T-helper 2 cell treated with Interferon-gamma antibody and Interleukin-4, amounts not matched to agents 100 ng/mL and 5 ng/mL, for 36 hours (primary cell): ENCODE data around the gene CNN3. TPM values are rescaled to one million over a fixed set of nuclear protein-coding genes. Genes with fewer than 3 reads are reported as not detected.
"Not testable (repeated sequence)": the region's sequence is repeated elsewhere in the genome, so short reads cannot be mapped to it uniquely, and the experiment has no call there.

Experiments used
- intact Hi-C: fragments of 100-400 bp; cut with micrococcal nuclease; formaldehyde crosslinking; loops from one replicate; pipeline ENCODE4 v1.15.1; 2023
- total RNA-seq: library from RNA; stranded (reverse); gene quantifications from 2 replicates; pipeline ENCODE4 v1.2.3, GENCODE V29; 2022

Gene CNN3
- total RNA-seq, 1 donor from 2014 or later = 2.3 TPM

DNA sequence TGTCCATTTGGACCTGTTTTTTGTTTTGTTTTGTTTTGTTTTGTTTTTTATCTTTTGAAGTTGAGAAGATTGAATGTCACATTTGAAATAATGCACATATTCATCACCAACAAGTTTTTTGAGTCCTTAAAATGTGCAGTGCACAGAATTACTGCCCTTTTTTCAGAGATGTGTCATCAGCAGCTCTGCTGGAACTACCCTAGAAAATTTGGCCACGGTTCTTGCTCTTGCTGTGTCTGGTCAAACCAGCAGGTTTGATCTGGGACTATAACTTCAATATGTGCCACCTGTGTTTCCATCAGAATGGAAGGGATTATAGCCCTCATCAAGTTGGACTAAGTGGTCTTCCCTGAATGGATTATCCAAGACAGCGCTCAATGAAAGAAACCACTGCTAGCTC lies 24.1 kb upstream of the CNN3 start:
- intact Hi-C loops = no loop called here

DNA sequence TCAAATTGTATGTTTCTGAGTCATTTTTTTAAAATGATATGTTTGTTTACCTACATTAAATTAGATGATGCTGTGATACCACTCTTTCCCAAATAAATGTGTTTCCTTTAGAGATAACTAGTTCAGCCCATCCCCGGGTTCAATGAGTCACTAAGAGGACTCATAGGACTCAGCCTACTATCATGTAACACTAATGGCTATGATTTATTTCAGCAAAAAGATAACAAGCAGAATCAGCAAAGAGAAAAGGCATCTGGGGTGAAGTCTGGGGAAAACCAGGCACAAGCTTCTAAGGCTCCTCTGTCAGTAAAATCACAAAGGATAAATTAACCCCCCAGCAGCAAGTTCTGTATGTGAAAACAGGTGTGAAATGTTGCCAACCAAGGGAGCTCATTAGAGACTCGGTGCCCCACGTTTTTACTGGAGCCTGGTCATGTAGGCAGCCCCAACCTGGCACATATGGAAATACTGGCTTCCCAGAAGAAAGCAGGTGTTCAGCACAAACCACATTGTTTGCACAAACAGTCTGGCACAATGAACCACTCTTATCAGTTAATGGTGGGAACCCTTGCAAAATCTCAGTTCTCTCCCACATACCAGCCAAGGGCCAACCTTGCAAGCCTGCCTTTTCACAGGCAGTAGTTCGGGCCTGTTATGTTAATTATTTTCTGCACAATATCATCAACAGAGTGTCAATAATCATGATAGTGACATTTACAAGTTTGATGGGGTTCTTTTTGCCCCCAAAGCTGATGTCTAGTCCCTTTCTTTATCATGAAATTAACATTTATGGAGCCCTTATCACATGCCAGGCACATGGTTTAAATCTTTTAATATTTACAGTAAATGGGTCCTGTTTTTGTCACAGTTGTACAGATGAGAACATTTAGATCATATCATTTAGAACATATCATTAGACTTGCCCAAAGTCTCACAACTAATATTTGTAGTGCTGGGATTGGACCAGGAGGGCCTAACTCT lies 23.1 kb upstream of the CNN3 start:
- intact Hi-C loops = no loop called here

GRCh38 chr1:94947437-94947836 lies 20.5 kb upstream of the CNN3 start:
- intact Hi-C loops = no loop called here

GRCh38 chr1:94946886-94947285 lies 20.0 kb upstream of the CNN3 start:
- intact Hi-C loops = no loop called here

GRCh38 chr1:94942171-94943128 lies 15.5 kb upstream of the CNN3 start:
- intact Hi-C loops = no loop called here

- intact Hi-C loops = not testable (repeated sequence)
Measured at GRCh38 chr1:94941480-94941879, 14.6 kb upstream of the CNN3 start.

DNA sequence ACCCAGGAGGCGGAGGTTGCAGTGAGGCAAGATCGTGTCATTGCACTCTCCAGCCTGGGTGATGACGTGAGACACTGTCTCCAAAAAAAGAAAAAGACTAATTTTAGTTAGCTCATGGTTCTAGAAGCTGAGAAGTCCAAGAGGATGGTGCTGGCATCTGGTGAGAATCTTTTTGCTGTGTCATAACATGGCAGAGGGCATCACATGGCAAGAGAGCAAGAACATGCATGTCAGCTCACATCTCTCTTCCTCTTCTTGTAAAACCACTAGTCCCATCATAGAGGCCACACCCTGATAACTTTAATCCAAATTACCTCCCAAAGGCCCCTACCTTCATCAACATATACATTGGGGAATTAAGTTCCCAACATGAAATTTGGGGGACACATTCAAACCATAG lies 13.8 kb upstream of the CNN3 start:
- intact Hi-C loops = no loop called here

DNA sequence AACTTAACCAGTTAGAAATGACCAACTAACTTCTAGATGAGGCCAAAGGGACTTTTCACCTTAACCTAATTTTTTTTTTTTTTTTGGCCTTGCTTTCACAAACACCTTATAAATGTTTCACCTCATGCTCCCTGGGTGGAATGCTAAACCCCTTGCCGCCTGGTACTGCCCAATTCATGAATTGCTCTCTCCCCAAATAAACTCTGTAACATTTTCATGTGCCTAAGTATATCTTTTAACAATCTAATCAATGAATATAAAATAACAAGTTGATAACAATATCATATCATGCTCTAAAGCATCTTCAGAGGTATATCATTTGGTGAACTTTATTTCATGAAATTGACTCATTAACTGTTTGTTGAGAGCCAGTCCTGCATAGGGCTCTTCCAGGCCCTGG lies 10.9 kb upstream of the CNN3 start:
- intact Hi-C loops = no loop called here

- intact Hi-C loops = no loop called here
Measured at GRCh38 chr1:94936861-94937620, 10.1 kb upstream of the CNN3 start.

GRCh38 chr1:94935476-94935875 lies 8.6 kb upstream of the CNN3 start:
- intact Hi-C loops = no loop called here

DNA sequence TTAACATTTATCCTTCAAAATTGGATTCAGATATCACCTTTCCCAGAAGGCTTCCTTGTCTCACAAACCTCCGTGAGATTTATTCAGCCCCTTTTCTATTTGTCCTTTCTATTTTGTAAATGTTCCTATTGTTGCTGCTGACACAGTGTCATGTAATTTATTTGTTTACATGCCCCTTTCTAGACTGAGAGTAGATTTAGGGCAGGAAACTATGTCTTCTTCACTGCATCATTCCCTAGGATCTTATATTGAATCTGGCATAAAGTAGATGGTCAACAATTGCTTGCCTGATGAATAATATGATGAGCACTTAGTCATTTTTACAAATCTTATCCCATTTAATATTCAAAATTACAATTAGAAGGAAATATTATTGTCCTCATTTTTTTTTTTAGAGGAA lies 8.1 kb upstream of the CNN3 start:
- intact Hi-C loops = no loop called here

GRCh38 chr1:94934551-94934950 lies 7.6 kb upstream of the CNN3 start:
- intact Hi-C loops = no loop called here

- intact Hi-C loops = no loop called here
Measured at GRCh38 chr1:94931254-94931841, 4.4 kb upstream of the CNN3 start.

DNA sequence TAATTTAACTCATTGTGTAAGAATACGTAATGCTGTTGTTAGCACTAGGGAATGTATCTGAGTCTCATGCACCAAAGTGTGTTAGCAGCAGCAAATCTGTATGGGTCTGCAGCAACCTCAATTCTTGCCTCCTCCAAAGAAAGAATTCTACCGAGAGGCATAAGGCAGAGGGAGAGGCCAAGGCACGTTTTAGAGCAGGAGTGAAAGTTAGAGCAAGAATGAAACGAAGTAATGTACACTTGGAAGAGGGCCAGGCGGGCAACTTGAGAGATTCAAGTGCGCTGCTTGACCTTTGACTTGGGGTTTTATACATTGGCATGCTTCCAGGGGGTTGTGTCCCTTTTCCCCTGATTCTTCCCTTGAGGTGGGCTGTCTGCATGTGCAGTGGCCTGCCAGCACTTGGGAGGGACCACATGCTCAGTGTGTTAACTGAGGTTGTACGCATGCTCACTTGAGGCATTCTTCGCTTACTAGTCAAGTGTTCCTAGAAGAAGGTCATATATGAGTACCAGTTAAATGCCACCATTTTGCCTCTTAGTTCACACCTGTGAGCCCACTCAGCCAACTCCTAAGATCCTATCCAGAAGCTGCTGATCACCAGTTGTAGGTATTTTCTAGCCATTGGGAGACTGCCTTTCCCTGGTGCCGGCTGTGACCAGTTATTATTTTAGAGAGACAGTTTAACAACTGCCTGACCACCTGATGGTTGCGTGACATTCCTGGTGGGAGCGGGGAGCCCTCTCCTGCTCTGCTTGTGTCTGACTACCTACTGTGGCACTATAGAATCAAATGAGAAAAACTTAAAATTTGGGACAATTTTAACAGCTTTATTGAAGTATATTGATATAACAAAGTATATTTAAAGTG lies 2.7 kb upstream of the CNN3 start:
- intact Hi-C loops = no loop called here

- intact Hi-C loops = no loop called here
Measured at GRCh38 chr1:94928293-94928939, 1.5 kb upstream of the CNN3 start.

- intact Hi-C loops = loop anchor here (2.0 kb wide), 1 partner anchor 115 kb away; no protein-coding TSS in a partner anchor
Measured at GRCh38 chr1:94927405-94928175, 680 bp upstream of the CNN3 start.

DNA sequence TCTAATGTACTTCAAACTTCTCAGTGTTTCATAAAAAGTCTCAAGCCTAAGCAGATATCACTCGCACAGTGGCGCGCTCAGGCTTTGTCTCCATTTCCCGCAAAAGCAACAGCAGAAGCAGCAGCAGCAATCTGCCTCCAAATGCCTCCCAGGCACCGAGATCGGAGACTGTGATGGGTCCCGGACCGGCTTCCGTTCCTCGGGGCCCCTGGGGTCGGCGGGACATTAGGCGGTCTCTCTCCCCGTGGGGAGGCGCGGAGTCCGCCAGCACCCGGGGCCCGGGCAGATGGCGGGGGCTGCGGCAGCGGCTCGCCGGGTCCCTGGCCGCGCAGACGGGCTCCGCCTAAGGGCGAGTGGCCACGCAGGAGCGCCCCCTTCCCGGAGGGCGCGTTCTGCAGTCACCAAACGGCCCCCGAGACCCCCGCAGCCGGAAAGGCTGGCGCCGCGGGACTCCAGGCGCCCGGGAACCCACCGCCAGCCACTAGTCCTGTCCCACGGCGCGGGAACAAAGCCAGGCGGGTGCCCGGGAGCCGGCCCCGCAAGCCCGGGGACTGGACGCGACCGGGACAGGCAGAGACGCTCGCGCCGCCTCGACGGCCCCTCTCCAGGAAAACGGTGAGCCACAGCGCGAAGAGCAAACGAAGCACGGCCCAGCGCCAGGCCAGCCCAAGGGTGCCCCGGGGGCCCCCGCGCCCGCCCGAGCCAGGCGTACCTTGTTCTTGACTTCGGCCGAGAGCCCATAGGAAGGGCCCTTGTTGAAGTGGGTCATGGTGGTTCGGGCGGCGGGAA lies 590 bp downstream of the CNN3 start:
- intact Hi-C loops = loop anchor here (2.0 kb wide), 1 partner anchor 116 kb away; no protein-coding TSS in a partner anchor
